Peyer's patch (tissue), 4 donors: Measurements from ENCODE around the gene PEMT.

Source experiments
- CTCF ChIP-seq, 6 experiments: fragments of 450-650 bp in 4 of 6; fragments of 200-600 bp in 2 of 6; sonication (generic) in 1 of 6; IDR thresholded peaks; one replicate each; pipeline ENCODE4 v1.5.1; 2017 to 2019; ENCODE audit warnings: antibody characterized with exemption in 6 of 6, mild to moderate bottlenecking in 3 of 6, moderate library complexity in 1 of 6
- POLR2A ChIP-seq, 2 donors: fragments of 450-650 bp; IDR thresholded peaks; one replicate each; pipeline ENCODE4 v1.5.1; 2017; ENCODE audit warnings: antibody characterized with exemption in 2 of 2, mild to moderate bottlenecking in 2 of 2, moderate library complexity in 2 of 2

- TF ChIP-seq CTCF (IDR thresholded peaks at IDR 0.05) (no peak), POLR2A (IDR thresholded peaks at IDR 0.05) (no peak)
Observed at GRCh38 chr17:17487998-17488397, 103.5 kb downstream of the PEMT start.
